HS-27A (cell line): ENCODE data around the gene TUB.

Source experiments
- DNase-seq: peaks from one replicate; pipeline ENCODE4 v3.0.0-alpha.2; 2012; ENCODE audit warnings: low read depth, missing footprints

TUB gene

DNA sequence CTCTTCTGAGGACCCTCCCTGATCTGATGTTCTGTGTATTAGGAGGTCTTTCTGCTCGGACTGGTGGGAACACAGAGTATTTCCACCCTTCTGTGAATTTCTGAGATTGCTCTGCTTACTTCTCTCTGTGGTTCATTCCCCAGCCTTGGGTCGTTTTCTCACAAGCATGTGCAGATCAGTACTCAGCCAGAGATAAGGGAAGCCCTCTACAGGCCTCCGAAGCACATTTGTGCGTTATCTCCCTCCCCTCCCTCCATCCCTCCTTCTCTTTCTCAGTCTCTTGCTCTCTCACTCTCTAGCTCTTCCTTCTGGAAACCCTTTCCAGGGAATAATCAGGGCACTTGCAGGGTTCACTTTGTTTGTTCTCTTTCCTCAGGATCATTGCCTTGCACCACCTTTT lies 35.2 kb upstream of the TUB start:
- DNase-seq: no peak

DNA sequence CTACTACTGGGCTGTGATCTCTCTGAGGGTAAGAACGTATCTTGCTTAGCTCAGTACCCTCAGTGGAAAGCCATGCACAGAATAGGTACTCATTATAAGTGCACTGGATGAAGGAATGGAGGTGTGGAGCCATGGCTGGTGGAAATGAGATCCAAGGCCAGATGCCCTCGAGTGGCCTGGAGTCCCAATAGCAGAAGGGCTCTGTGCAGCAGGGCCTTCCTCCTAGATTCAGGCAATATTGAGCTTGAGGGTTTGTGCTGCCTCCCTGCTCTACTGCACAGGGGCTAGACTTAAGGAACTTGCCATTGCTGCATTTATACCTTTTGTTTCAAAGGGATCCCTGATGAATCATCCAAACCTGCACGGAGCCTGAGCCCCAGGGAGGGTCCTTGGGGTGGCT lies 33.6 kb upstream of the TUB start:
- no peak for DNase-seq

DNA sequence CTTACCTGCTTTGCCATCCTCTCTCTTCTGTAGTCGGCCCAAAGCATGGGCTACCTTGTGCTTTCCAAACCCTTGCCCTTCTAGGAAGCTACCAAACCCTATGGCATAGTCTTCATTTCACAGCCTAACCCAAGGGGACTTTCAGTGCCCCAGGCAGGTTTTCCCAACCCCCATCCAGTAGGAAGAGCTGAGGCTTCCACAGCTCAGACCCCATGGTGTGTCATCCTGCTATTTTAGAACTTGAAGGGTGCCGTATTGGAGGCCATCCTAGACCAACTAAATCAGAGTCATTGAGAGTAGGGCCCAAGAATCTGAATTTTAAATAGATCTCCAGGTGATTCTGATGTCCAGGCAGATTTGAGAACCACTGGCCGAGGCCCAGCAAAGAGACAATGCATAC lies 31.9 kb upstream of the TUB start:
- no peak for DNase-seq

DNA sequence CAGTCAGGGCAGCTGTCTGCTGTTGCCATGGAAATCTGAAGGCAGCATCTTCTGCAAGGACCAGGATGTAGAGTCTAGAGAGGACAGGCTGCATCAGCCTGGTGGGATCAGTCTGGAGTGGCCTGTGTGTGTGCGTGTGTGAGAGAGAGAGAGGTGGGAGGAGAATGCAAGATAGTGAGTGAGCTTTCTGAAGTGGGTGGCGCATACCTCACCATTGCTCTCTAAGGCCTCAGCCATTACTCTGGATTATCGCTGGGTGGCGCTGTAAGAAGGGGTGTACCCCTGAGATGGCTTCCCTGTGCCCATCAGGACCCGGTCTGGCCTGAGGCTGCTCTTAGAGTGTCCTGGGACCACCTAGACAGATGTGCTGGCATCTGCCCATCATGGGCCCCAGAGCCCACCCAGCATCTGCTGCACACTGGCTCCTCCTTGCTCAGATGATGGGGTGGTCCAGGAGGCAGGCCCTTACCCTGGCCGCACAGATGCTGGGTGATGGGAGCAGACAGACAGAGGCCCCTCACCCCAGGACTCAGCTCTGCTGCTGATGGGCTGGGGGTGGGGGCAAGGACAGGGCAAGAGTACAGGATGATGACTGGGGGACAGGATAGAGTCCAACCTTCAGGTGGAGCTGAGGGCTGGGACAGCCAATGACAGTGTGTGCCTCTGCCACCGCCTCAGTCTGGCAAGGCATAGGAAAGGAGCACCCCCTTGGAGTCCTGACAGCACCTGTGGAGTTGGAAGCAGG lies 25.7 kb upstream of the TUB start:
- no peak for DNase-seq

DNA sequence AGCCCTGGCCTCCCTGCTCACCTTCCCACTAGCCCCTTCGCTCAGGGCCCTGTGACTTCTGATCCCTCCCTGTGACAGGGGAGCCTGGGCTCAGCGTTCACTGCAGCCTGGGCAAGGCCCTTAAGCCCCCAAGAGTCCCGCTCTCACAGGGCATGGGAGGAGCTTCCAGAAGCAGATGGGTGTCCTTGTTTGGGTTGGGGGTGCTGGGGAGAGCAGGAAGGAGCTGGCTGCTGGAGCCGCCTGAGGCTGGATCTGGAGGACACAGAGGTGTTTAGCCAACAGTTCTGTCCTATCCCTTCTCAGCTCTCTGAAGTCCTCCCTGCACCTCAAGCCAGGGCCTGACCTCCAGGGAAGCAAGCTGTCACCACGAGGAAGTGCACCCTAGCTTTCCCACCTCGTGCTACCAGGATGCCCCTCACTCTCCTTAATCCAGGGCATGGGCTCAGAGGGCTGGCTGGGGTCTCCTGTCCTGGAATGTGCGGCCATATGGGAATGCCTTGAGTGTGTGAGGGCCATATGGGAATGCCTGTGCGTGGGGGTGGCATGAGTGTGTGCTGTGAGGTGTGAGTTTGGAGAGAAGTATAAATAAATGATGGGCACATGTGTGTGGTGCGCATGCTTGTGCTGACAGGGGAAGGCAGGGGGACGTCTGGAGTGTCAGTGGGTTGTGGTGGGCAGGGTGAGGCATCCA lies 25.0 kb upstream of the TUB start:
- no peak for DNase-seq

DNA sequence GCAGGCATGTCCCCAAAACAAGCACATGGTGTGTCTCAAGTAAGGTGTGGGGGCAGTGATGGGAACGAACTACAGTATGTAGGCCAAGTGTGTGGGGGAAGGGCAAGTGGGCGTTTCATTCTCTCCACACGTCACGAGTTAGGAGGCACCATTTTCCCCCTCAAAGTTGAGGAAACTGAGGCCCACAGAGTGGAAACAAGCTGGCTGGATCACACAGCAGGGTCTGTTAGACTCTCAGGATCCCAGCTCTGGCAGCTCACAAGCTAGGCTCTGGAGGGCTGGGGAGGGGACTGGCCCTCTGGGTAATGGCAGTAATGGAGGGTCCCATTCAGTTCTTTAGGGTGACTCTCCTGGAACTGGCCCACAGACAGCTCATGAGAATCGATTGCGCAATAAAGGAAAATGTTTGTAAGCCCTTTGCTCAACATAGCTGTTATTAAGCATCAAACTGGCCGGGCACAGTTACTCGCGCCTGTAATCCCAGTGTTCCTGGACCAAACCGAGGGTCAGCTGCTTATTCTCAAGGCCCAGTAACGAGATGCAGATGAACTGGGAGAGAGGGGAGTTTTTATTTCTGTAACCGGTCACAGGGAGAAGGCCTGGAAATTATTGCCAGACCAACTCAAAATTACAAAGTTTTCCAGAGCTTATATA lies 24.1 kb upstream of the TUB start:
- DNase-seq: no peak

DNA sequence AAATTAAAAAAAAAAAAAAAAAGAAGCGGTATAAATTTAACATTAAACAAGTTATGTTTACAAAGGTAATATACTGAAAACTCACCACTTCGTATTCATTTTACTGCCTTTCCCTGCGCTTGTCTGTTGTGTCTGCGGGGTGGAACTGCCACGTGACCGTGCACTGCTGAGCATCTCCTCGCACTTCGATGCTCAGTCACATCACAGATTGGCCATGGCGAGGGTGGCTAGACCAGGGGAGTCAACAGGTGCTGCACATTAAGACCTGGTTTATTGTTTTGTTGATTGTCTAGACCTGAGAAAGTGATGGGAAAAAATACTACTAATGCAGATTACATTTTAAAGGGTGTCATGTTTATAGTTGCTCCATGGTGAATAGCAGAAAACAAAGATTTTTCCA lies 22.8 kb upstream of the TUB start:
- no peak for DNase-seq

DNA sequence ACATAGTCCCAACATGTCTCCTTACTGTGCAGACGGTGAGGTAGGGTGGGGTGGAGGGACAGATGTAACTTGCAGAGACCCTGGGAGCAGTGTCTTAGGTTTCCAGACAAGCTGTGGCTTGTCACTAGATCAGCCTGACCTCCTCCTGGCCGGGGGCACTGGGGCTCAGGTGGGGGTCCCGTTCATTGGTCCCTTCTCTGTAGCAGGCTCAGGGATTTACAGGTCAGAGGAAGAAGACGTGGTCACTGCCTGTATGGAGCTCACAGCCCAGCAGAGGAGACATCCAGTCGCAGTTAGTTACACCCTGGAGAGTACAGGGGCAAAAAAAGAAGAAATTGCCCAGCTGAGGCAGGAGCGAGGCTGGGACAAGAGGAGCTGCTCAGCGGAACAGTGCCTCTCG lies 22.0 kb upstream of the TUB start:
- DNase-seq: no peak

DNA sequence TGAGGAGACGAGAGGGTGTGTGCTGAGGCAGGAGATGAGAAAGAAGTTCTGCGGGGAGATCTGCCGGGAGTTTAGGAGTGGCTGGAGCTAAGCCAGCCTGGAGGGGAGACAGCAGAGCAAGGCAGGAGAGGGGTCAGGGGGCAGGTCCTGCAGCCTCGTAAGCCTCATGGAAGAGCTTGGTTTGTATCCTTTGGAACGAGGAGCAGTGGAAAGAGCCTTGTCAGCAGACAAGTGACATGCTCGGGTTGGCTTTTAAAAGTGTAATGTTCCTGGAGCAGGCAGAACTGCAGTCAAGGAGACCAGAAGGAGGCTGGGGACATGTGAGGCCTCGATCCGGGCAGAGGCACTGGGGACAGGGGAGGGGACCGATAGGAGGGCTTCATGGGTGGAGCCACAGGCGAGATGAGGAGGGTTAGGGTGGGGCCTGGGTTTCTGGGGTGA lies 21.4 kb upstream of the TUB start:
- DNase-seq: no peak

DNA sequence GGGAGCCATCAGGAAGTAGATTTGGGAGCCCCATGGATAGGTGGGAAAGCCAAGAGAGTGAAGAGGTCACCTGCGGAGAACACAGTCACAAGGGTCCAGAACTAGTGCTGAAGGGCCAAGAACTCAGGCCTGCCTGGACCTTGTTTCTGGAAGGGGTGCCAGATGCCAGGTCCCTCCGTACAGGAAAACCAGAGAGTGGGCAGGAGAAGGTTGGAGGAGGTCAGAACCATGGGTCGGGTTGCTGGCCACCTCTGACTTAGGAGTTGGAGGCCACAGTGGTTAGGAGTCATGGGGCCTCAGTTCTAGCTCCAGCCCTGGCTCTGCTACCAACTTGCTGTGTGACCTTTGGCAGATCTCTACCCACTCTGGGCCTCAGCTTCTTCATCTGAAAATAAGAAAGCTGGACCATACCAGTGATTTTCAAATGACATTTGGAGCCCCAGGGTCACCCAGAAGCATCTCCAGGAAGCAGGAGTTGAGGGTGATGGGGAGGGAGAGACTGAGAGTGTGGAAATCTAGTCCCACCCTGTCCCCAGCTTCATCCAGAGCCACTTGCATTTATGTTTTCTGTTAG lies 20.8 kb upstream of the TUB start:
- DNase-seq: no peak

DNA sequence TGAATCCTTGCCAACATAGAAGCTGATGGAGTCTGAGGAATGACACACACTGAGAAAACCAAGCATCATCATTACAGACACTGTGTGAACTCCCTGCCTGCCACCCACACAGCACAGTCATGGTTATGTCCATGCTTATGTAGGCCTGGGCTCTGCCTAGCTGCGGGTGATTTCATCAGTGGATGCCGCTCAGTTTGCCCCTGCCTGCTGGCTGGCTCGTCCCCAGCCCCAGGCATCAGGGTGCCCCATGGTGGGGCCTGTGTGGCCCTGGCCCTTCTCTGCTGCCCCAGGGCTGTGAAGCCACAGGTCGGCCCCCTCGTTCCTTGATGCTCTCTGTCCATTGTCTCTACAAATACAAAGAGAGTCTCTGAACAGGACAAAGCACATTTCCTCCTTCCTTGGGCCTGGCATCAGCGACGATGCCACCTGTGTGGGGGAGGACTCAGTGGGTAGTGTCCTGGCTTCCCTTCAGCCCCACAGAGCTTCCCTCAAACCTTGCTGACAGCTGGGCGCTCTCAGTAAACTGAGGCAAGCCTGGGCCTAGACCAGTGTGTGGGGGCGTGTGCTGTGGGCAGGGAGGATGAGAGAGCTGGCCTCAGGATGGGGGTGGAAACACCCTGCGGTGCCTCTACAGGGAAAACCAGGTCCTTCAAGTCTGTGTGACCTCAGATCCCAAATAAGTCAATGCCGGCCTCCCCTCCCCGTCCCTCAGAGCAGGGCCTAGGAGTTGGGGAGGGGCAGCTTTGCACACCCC lies 20.0 kb upstream of the TUB start:
- DNase-seq: no peak

DNA sequence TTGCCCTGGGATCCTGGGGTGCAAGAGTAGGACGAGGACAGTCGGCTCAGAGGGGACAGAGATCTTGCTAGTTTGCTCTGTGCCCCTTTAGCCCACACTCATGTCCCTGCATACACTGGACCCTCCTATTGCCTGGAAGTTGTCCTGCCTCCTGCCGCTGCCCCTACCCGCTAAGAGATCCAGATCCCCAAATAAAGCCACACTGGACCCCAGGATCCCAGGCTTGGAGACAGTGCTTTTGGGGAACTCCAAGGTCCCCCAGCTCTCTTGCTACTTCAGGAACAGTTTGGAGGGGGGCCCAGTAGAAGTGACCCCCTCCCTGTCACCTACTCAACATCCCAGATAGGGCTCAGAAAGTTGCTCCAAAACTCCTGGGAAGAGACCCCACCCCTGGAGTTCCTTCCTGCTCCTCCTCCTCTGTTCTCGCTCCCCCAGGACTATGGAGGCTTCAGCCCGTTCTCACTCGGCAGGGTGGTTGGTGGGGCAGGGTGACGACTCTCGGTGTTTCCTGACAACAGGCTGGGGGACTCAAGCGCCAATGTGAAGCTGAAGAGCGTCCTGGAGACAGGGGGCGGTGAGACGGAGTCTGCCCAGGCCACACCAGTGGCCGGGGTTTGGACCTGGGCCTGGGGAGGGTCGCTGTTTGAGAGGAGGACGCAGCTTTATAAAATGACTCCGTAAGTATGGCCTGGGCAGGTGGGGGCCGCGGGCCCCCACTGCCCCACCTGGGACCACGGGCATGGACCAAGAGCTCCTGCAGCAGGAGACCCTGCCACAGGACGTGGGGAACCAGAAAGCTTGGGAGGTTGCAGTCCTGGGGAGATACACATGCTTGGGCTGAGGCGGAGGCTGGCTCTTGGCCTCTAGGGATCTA lies 19.2 kb upstream of the TUB start:
- no peak for DNase-seq

DNA sequence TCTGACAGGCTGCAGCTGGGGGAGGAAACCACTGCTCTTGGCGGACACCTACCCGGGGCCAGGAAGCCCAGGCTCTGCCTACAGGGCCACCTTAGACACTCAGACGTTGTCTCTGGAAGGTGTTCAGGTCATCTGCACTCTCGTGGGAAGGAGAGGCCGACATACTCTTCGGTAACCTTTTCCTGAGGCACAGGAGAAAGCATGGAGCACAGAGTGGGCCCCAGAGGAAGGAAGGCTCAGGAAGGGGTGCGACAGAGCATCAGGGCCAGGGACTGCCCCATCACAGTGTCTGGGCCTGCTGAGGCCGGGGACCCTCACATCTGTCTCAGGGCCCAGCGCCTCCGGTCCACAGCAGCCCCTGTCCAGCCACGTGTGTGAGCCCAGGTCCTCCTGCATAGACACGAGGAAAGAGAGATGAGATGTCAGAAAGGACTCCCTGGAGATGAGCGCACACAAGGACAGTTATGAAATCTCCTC lies 18.2 kb upstream of the TUB start:
- no peak for DNase-seq

DNA sequence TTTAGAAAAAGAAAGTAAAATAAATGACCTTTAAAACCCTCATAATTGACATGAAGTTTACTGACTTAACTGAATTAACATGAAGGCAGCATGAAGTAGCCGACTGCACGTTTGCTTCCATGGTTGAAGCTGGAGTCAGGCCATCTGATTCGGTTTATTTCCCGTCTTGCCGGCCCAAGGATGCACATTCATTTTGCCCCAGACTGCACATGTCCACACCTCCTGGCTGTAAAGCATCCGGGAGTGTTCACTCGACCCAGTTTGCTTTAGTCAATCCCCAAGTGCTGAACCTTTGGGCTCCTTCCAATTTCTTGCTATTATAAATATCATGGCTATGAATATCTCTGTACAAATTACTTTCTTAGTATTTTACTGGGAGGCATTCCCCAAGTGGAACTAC lies 17.7 kb upstream of the TUB start:
- DNase-seq: no peak

DNA sequence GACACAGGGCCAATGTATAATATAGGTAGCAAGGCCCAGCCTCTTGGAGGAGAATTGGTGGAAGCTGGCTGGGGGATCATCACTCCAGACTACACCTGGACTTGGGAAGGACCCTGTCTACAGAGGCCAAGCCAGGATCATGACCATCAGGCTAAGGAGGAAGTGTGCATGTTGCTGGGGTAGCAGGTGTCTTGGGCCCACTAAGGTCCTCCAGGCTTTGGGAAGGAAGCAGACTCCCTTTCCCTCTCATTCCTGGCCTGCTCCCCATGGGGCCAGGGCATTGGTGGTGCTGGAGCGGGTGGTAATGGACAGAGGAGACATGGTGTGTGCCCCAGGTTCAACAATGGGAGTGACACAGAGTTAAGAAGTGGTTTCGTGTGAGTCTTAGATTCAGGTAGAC lies 16.0 kb upstream of the TUB start:
- DNase-seq: no peak

DNA sequence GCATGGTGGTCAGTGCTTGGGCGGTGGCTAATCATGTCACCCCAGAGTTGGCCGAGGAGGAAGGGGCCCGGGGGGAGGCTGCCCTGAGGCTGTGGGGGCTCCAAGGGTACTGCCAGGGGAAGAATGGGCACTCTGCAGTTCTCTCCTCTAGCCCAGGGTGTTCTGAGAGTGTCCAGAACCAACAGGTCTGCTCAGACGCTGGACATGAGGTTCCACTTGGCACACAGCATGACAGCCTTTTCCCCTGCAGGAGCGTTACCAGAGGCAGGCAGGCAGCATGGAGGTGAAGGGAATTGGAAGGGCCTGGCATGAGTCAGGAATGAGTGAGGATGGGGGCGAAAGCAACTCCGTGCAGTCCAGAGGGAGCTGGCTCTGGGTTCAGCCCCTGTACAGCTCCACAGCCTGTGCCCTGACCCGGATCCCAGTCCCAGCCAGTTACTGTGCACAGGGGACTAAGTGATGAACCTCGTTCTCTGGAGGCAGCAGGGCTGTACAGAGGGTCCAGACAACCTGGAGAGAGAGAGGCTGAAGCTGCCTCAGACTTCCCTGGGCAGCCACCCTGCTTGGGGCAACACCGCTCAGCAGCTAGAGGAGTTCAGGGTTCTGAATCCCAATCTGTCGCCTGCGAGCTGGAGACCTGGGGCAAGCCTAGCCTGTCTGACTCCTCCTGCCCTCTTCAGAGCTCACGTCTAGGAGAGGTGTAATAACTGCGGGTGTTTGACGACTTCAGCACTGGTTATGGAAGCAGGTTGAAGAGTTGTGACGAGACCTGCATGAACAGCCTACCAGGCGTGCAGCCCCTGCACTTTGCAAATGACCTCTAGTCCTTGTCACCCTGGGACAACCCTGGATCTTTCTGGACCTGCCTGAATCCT lies 14.7 kb upstream of the TUB start:
- DNase-seq: no peak

DNA sequence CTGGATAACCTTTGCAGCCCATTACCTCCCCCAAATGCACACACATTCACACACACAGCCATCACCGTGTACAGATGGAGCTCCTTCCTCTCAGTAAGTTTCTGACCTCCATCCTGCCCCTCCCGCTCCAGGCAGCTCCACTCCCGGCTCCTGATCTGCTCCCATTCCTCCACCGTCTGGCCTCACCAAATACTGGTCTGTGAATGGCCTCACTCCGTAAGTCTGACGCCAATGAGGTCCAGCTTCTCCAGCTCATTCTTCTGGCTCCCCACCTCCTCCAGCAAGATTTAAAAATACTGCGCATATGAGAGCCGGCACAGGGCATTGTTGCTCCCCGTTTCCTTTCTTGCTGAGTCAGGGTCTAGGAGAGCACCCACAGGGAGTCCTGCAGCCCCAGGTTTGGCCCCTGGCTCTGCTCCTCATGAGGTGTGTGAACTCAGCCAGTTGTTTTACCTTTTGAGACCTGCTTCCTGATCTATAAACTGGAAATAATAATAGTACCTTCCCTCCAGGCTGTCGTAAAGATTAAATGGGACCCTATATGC lies 14.0 kb upstream of the TUB start:
- no peak for DNase-seq

DNA sequence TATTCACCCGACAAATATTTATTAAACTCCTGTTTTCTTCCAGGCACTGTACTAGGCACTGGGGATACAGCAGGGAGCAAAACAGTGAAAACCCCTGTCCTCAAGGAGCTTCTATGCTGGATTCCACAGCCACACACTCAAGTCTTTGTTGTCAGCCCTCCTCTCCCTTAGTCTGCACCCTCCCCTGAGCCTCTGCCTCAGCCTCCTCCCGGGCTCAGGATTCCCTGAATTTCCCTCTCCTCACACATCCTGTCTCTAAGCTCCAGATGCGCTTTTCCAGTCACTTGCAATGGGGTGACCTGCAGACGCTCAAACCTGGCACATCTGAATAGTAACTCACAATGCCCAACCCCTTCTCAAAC lies 13.5 kb upstream of the TUB start:
- no peak for DNase-seq

DNA sequence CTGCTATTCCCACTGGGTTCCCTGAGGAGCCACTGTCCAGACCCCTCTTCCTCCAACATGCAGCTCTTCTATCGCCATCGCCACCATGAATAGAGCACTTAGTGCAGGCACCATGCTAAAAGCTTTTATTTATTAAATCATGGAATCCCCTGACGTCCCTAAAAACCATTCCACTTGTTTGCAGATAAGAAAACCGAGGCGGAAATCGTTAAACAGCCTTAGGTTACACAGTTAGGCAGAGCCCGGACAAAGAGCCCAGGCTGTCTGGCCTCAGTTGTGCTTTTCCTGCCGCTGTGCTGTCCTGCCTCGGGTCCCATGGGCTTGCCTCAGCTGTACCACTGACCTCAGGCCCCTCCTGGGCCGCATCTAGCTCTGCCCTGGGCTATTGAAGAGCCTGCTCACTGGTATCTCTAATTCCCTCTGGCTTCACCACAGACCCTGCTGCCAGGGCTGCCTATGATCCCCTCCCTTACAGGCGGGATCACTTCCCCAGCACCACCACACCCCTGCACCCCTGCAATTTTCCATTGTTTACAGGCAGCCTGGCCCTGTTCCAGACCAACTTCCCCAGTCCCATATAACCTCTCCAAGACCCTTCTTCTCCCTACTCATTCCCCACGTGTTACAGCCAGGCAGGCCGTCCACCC lies 13.0 kb upstream of the TUB start:
- no peak for DNase-seq
